CD4-positive, alpha-beta T cell treated with Interleukin-21 for 1 hour (primary cell): ENCODE results near the gene NALF2.
A peak's percentile ranks its signal among the peaks of the same experiment; 100 is the strongest.

Experiments
- DNase-seq: peaks from one replicate; pipeline ENCODE4 v3.0.0-alpha.2; 2020

The NALF2 gene

DNA sequence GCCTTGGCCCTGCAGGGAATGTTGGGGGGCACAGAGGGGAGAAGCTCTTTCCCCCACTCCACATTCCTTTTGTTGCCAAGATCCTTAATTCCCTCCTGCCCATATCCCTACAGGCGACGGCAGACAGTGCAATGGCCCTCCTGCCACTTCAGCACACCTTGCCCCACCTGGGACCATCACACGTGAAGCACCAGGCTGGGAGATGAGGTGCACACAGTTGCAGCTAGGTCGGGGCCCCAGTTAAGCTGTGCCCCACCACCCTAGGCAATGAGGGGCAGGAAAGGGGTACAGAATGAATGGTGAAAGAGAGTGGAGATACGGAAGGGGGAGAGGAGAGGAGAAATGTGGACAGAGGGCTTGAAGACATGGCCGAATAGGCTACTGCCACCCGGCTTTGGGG lies 26.2 kb downstream of the NALF2 start:
- no peak for DNase-seq

DNA sequence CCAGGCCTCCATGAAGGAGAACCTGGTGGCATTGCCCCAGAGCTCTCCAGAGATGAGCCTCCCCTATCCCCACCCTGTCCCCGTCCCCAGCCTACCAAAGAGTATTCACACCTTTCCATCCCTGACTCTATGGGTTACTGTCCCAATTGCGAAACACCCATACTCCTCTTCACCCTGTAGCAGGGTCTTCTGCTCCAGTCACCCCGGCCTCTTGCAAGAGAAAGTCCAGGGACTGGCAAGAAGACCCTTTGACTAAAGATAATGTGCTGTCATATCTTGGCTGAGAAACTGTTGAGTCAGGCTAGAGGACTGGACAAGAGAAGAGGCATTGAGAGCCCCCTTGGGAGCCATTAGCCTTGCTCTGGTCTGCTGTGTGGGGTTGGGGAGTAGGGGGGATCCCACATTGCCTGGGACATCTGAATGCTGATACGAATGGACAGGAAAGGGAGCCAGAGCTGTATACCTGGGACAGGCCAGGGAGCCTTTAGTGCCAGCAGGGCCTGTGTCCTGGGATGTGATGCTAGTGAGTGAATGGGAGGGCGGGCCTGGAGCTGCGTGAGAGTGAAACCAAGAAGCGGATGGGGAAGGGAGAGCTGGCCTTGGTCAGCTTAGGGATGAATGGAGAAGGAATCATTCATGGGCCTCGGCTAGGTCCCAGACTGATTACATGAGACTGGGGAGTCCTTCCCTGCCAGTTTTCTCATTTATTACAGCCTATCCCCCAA lies 27.1 kb downstream of the NALF2 start:
- DNase-seq, result no peak

DNA sequence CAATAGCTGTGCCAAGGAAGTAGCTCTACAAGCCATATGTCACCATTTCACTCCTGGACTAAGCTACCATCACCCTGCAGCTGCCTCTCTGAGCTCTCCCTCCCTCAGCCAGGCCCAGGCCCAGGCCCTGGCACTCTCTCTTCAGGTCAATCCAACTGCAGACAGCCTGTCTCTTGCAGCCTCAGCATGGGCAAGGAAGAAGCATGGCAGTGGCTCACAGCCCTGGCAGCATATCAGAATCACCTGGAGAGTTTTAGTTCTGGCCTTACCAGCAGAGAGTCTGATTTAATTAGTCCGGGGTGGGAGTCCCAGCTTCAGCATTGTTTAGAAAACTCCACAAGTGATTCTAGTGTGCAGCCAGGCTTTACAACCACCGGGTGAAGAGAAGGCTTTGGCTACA lies 31.5 kb downstream of the NALF2 start:
- no peak for DNase-seq

DNA sequence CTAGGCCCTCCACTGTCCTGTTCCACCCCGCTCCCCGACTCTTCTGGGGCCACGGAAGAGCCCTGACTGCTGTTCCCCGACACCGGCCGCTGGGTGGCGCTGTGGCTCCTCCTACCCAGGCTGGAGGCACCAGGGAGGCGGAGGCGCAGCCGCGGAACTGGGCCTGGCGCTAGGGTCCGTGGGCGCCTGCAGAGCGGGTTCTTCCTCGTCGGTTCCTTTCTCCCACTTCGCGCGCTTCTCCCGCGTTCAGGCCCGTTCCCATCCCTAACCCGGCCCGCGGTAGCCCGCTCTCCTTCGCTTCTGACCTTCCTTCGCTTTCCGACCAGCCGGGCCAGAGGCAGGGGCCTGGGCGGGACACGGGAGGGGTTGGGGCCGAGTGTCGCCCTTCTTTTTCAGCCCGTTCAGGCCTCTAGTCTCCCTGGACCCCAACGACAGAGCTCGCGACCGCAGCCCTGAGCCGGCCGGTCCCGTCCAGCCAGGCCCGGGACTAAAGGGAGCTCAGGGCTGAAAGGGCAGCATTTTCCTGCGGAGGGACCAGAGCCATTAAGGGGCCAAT lies 34.3 kb downstream of the NALF2 start:
- peak; percentile 67 for DNase-seq

DNA sequence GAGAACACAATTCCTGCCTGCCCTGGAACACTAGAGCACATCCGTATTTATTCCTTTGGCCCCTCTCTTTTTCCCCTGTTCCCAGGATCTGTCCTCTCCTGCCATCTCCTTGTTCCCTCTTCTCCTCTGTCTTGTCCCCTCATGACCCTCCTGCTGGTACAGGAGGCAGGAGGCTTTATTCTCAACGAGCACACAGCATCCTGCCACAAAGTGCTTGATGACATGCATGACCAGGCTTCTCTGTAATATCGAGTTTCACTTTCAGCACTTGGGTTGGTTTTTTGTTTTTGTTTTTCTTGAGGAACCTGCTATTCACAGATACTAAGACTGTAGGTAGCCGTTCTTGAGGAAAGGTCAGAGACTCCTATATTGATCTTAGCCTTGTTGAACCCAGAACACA lies 35.3 kb downstream of the NALF2 start:
- peak; percentile 4 for DNase-seq

DNA sequence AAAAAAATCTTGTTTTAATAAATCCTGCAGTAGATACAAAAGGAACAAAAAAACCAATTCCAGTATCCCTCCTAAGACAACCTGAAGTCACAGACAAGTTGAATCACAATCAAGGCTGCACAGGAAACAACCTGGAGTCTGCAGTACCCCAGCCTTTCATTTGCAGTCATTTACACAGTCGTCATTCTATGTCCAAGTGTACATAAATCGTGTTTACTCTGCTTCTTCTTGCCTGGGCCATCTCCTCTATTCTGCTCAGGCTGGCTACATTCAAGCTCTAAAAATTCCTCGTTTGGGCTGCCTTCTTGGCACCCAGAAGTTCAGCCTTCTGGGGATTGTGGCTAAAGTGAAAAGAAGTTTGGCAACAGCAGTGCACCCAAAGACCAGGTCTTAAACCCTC lies 37.8 kb downstream of the NALF2 start:
- DNase-seq, result no peak

DNA sequence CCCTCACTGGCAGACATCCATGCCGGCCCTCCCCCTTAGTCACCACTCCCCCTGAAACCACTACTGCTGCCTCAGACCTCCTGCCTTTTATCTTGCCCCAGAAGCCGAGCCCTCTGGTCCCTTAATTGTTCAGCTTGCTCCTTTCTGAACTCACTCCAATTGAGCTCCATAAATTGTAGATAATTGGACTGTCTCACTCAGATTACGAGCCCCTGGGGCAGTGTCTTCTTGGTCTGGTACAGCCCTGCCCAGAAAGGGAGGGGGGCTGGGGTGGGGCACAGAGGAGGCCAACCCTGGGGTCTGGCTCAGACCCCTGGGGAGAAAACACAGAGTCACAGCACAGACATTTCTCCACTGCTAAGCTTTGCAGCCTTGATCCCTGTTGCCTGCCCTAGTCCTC lies 39.4 kb downstream of the NALF2 start:
- DNase-seq, result no peak

DNA sequence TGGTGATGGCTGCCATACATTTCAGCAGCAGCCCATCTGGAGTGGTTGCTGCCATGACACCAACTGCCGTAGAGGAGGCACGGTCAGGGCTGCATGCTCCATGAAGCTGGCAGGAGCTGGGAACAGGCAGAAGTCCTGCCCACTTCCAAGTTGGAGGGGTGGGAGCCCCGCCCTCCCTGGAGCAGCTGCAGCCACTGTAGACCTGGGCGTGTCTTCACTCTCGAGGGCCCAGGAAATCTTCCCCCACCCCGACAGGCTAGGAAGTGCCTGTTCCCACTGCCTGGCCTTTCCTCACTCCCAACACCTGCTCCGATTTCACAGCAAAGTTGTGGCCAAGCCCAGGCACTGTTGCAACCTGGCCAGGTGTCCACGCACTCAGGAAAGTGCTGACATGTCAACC lies 42.3 kb downstream of the NALF2 start:
- no peak for DNase-seq

DNA sequence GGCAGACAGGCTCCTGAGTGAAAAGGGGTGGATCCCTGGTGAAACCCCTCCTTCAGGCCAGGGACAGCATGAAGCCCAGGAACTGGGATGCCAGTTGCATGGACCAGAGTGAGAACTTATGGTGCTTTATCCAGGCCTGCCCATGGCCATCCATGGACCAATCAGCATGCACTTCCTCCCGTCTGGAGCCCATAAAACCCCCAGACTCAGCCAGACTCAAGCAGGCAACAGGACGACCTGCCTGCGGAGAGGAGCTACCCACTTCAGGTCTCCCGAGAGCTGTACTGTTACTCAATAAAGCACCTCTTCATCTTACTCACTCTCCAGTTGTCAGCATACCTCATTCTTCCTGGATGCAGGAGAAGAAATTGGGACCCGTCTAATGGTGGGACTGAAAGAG lies 42.9 kb downstream of the NALF2 start:
- DNase-seq, result no peak

DNA sequence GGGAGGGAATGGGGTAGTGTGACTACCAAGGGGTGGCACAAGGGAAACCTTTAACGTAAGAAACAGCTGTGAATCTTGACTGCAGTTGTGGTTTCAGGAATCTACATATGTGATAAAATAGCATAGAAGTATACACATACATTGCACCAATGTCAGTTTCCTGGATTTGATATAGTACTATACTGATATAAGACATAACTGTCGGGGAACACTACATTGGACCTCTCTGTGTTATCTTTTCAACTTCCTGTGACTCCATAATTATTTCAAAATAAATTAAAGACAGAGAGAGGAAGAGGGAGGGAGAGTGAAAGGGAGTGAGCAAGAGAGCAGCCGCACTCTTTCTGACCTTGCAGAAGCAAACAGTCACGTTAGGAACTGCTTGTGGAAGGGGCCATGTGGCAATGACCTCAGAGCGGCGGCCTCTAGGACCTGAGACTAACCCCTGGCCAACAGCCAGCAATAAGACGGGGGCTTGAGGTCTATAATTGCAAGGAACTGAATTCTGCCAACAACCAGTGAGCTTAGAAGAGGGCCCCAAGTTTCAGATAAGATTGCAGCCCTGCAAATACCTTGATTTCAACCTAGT lies 47.4 kb downstream of the NALF2 start:
- no peak for DNase-seq

DNA sequence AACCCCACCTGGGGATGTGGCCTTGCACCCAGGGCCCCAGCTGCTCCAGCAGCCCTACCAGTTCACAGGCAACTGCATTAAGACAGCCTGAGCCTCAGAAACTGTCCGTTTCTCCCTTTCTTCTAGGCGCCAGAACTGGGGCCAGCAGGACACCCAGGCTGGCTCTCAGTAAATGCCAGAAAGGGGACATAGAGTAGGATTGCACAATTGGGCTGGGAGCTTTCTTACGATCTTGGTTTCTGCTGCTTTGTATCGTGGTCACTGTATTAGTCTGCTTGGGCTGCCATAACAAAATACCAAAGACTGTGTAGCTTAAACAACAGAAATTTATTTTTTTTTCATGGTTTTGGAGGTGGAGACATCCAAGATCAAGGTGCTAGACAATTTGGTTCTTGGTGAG lies 48.4 kb downstream of the NALF2 start:
- DNase-seq, result no peak
